ENCODE measurements around the gene PSMC2.
"Not testable (repeated sequence)": the region's sequence is repeated elsewhere in the genome, so short reads cannot be mapped to it uniquely, and the experiment has no call there.

PSMC2 gene

GRCh38 chr7:103391976-103392375 is 44.5 kb downstream of the PSMC2 start:
- H3K4me3 ChIP-seq (ENCODE audit: low read length in 2 of 2) = no peak overlapping the region
- H3K9me3 ChIP-seq (ENCODE audit: control insufficient read depth in 2 of 2, low read length in 2 of 2) = no peaks in the 10 kb centered on the region
- H3K9ac ChIP-seq (ENCODE audit: low read depth in 1 of 2, low read length in 2 of 2) = no peak overlapping the region
- H3K27ac ChIP-seq (ENCODE audit: low read depth in 2 of 2, low read length in 2 of 2) = no peak overlapping the region
- H3K4me1 ChIP-seq (ENCODE audit: control insufficient read depth in 2 of 2, insufficient read depth in 2 of 2, low read length in 2 of 2) = no peaks in the 10 kb centered on the region
- H3K36me3 ChIP-seq (ENCODE audit: control insufficient read depth in 2 of 2, insufficient read depth in 2 of 2, low read length in 2 of 2) = no peaks in the 10 kb centered on the region
- H3K27me3 ChIP-seq (ENCODE audit: control insufficient read depth in 2 of 2, insufficient read depth in 2 of 2, low read length in 2 of 2) = no peaks in the 10 kb centered on the region

- H3K4me1 ChIP-seq (ENCODE audit: control insufficient read depth in 2 of 2, insufficient read depth in 2 of 2, low read length in 2 of 2) = no peaks in the 10 kb centered on the region
These were observed 47.1 kb downstream of the PSMC2 start for GRCh38 chr7:103394566-103394965.

GRCh38 chr7:103395071-103395470 is 47.6 kb downstream of the PSMC2 start:
- Histone ChIP-seq H3K27me3 (ENCODE audit: control insufficient read depth in 2 of 2, insufficient read depth in 2 of 2, low read length in 2 of 2) (no peaks in the 10 kb centered on the region), H3K9ac (ENCODE audit: low read depth in 1 of 2, low read length in 2 of 2) (no peak overlapping the region), H3K27ac (ENCODE audit: low read depth in 2 of 2, low read length in 2 of 2) (no peak overlapping the region), H3K9me3 (ENCODE audit: control insufficient read depth in 2 of 2, low read length in 2 of 2) (no peaks in the 10 kb centered on the region), H3K4me3 (ENCODE audit: low read length in 2 of 2) (no peak overlapping the region), H3K4me1 (ENCODE audit: control insufficient read depth in 2 of 2, insufficient read depth in 2 of 2, low read length in 2 of 2) (no peaks in the 10 kb centered on the region), H3K36me3 (ENCODE audit: control insufficient read depth in 2 of 2, insufficient read depth in 2 of 2, low read length in 2 of 2) (no peaks in the 10 kb centered on the region)

More at GRCh38 chr7:103394566-103394965, 47.1 kb downstream of the PSMC2 start:
- Histone ChIP-seq H3K4me3 (ENCODE audit: low read length in 2 of 2) (no peak overlapping the region), H3K27ac (ENCODE audit: low read depth in 2 of 2, low read length in 2 of 2) (no peak overlapping the region), H3K9ac (ENCODE audit: low read depth in 1 of 2, low read length in 2 of 2) (no peak overlapping the region), H3K9me3 (ENCODE audit: control insufficient read depth in 2 of 2, low read length in 2 of 2) (no peaks in the 10 kb centered on the region), H3K36me3 (ENCODE audit: control insufficient read depth in 2 of 2, insufficient read depth in 2 of 2, low read length in 2 of 2) (no peaks in the 10 kb centered on the region), H3K27me3 (ENCODE audit: control insufficient read depth in 2 of 2, insufficient read depth in 2 of 2, low read length in 2 of 2) (no peaks in the 10 kb centered on the region)

GRCh38 chr7:103396471-103396870 is 49.0 kb downstream of the PSMC2 start:
- Histone ChIP-seq H3K9ac (ENCODE audit: low read depth in 1 of 2, low read length in 2 of 2) (no peak overlapping the region), H3K4me1 (ENCODE audit: control insufficient read depth in 2 of 2, insufficient read depth in 2 of 2, low read length in 2 of 2) (no peaks in the 10 kb centered on the region), H3K36me3 (ENCODE audit: control insufficient read depth in 2 of 2, insufficient read depth in 2 of 2, low read length in 2 of 2) (no peaks in the 10 kb centered on the region), H3K27ac (ENCODE audit: low read depth in 2 of 2, low read length in 2 of 2) (no peak overlapping the region), H3K4me3 (ENCODE audit: low read length in 2 of 2) (no peak overlapping the region), H3K9me3 (ENCODE audit: control insufficient read depth in 2 of 2, low read length in 2 of 2) (no peaks in the 10 kb centered on the region), H3K27me3 (ENCODE audit: control insufficient read depth in 2 of 2, insufficient read depth in 2 of 2, low read length in 2 of 2) (no peaks in the 10 kb centered on the region)

- no peaks in the 10 kb centered on the region for H3K36me3 ChIP-seq (ENCODE audit: control insufficient read depth in 2 of 2, insufficient read depth in 2 of 2, low read length in 2 of 2)
- no peaks in the 10 kb centered on the region for H3K9me3 ChIP-seq (ENCODE audit: control insufficient read depth in 2 of 2, low read length in 2 of 2)
- no peak overlapping the region for H3K4me3 ChIP-seq (ENCODE audit: low read length in 2 of 2)
- no peaks in the 10 kb centered on the region for H3K4me1 ChIP-seq (ENCODE audit: control insufficient read depth in 2 of 2, insufficient read depth in 2 of 2, low read length in 2 of 2)
- no peak overlapping the region for H3K27ac ChIP-seq (ENCODE audit: low read depth in 2 of 2, low read length in 2 of 2)
- H3K27me3 ChIP-seq (ENCODE audit: control insufficient read depth in 2 of 2, insufficient read depth in 2 of 2, low read length in 2 of 2) = no peaks in the 10 kb centered on the region
- no peak overlapping the region for H3K9ac ChIP-seq (ENCODE audit: low read depth in 1 of 2, low read length in 2 of 2)
These were observed 51.2 kb downstream of the PSMC2 start for GRCh38 chr7:103398483-103399127.

- not testable (repeated sequence) for H3K27me3 ChIP-seq (ENCODE audit: control insufficient read depth in 2 of 2, insufficient read depth in 2 of 2, low read length in 2 of 2); H3K27ac ChIP-seq (ENCODE audit: low read depth in 2 of 2, low read length in 2 of 2); H3K9ac ChIP-seq (ENCODE audit: low read depth in 1 of 2, low read length in 2 of 2); H3K4me3 ChIP-seq (ENCODE audit: low read length in 2 of 2); H3K4me1 ChIP-seq (ENCODE audit: control insufficient read depth in 2 of 2, insufficient read depth in 2 of 2, low read length in 2 of 2); H3K9me3 ChIP-seq (ENCODE audit: control insufficient read depth in 2 of 2, low read length in 2 of 2); H3K36me3 ChIP-seq (ENCODE audit: control insufficient read depth in 2 of 2, insufficient read depth in 2 of 2, low read length in 2 of 2)
These were observed 52.2 kb downstream of the PSMC2 start for GRCh38 chr7:103399687-103400086.

GRCh38 chr7:103405789-103406613 is 58.6 kb downstream of the PSMC2 start:
- H3K4me1 ChIP-seq (ENCODE audit: control insufficient read depth in 2 of 2, insufficient read depth in 2 of 2, low read length in 2 of 2); H3K4me3 ChIP-seq (ENCODE audit: low read length in 2 of 2); H3K27ac ChIP-seq (ENCODE audit: low read depth in 2 of 2, low read length in 2 of 2); H3K9me3 ChIP-seq (ENCODE audit: control insufficient read depth in 2 of 2, low read length in 2 of 2); H3K9ac ChIP-seq (ENCODE audit: low read depth in 1 of 2, low read length in 2 of 2); H3K27me3 ChIP-seq (ENCODE audit: control insufficient read depth in 2 of 2, insufficient read depth in 2 of 2, low read length in 2 of 2); H3K36me3 ChIP-seq (ENCODE audit: control insufficient read depth in 2 of 2, insufficient read depth in 2 of 2, low read length in 2 of 2): not testable (repeated sequence)

- Histone ChIP-seq H3K4me3 (ENCODE audit: low read length in 2 of 2) (no peak overlapping the region), H3K27ac (ENCODE audit: low read depth in 2 of 2, low read length in 2 of 2) (no peak overlapping the region), H3K36me3 (ENCODE audit: control insufficient read depth in 2 of 2, insufficient read depth in 2 of 2, low read length in 2 of 2) (no peaks in the 10 kb centered on the region), H3K9me3 (ENCODE audit: control insufficient read depth in 2 of 2, low read length in 2 of 2) (no peaks in the 10 kb centered on the region), H3K9ac (ENCODE audit: low read depth in 1 of 2, low read length in 2 of 2) (no peak overlapping the region), H3K4me1 (ENCODE audit: control insufficient read depth in 2 of 2, insufficient read depth in 2 of 2, low read length in 2 of 2) (no peaks in the 10 kb centered on the region), H3K27me3 (ENCODE audit: control insufficient read depth in 2 of 2, insufficient read depth in 2 of 2, low read length in 2 of 2) (peaks cover 0 to 3% of the 10 kb centered on the region in 2 donors)
These were observed 64.7 kb downstream of the PSMC2 start for GRCh38 chr7:103412151-103412550.

- no peaks in the 10 kb centered on the region for H3K36me3 ChIP-seq (ENCODE audit: control insufficient read depth in 2 of 2, insufficient read depth in 2 of 2, low read length in 2 of 2)
- no peaks in the 10 kb centered on the region for H3K4me1 ChIP-seq (ENCODE audit: control insufficient read depth in 2 of 2, insufficient read depth in 2 of 2, low read length in 2 of 2)
- H3K27ac ChIP-seq (ENCODE audit: low read depth in 2 of 2, low read length in 2 of 2) = no peak overlapping the region
- H3K4me3 ChIP-seq (ENCODE audit: low read length in 2 of 2) = no peak overlapping the region
- H3K9me3 ChIP-seq (ENCODE audit: control insufficient read depth in 2 of 2, low read length in 2 of 2) = no peaks in the 10 kb centered on the region
- no peak overlapping the region for H3K9ac ChIP-seq (ENCODE audit: low read depth in 1 of 2, low read length in 2 of 2)
- H3K27me3 ChIP-seq (ENCODE audit: control insufficient read depth in 2 of 2, insufficient read depth in 2 of 2, low read length in 2 of 2) = peaks cover 0 to 3% of the 10 kb centered on the region in 2 donors
These were observed 66.0 kb downstream of the PSMC2 start for GRCh38 chr7:103413407-103413806.

- no peaks in the 10 kb centered on the region for H3K4me1 ChIP-seq (ENCODE audit: control insufficient read depth in 2 of 2, insufficient read depth in 2 of 2, low read length in 2 of 2)
- H3K36me3 ChIP-seq (ENCODE audit: control insufficient read depth in 2 of 2, insufficient read depth in 2 of 2, low read length in 2 of 2) = no peaks in the 10 kb centered on the region
- H3K9ac ChIP-seq (ENCODE audit: low read depth in 1 of 2, low read length in 2 of 2) = no peak overlapping the region
- no peak overlapping the region for H3K27ac ChIP-seq (ENCODE audit: low read depth in 2 of 2, low read length in 2 of 2)
- H3K9me3 ChIP-seq (ENCODE audit: control insufficient read depth in 2 of 2, low read length in 2 of 2) = no peaks in the 10 kb centered on the region
- no peak overlapping the region for H3K4me3 ChIP-seq (ENCODE audit: low read length in 2 of 2)
- H3K27me3 ChIP-seq (ENCODE audit: control insufficient read depth in 2 of 2, insufficient read depth in 2 of 2, low read length in 2 of 2) = peaks cover 0 to 3% of the 10 kb centered on the region in 2 donors
These were observed 70.8 kb downstream of the PSMC2 start for GRCh38 chr7:103418241-103418640.

Measured in mucosa of rectum (tissue), 2 donors.